ENCODE measurements around the gene CACNA2D3.

DNA sequence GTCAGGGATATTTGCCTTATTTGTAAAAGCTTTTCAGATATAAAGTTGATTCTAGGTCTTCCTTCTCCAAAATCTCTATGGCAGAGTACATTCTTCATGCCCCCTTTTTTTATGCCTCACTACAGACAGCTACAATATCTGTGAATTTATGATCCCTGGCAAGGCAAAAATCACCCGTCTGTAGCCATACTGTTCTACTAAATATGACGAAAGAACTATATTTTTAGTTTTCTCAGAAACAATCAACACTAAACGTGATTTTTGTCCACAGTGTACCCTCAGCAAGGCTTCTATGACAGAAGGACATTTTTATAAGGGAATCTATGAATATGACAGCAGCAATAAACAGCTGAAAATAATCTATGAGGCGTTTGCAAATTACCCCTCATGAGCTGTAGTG, 792.8 kb downstream of the CACNA2D3 start:
- TF ChIP-seq, protein P1, sequence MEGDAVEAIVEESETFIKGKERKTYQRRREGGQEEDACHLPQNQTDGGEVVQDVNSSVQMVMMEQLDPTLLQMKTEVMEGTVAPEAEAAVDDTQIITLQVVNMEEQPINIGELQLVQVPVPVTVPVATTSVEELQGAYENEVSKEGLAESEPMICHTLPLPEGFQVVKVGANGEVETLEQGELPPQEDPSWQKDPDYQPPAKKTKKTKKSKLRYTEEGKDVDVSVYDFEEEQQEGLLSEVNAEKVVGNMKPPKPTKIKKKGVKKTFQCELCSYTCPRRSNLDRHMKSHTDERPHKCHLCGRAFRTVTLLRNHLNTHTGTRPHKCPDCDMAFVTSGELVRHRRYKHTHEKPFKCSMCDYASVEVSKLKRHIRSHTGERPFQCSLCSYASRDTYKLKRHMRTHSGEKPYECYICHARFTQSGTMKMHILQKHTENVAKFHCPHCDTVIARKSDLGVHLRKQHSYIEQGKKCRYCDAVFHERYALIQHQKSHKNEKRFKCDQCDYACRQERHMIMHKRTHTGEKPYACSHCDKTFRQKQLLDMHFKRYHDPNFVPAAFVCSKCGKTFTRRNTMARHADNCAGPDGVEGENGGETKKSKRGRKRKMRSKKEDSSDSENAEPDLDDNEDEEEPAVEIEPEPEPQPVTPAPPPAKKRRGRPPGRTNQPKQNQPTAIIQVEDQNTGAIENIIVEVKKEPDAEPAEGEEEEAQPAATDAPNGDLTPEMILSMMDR (IDR thresholded peaks at IDR 0.05): no peak
- TF ChIP-seq EZH2phosphoT487 (IDR thresholded peaks at IDR 0.05): no peak
- TF ChIP-seq EZH2 (IDR thresholded peaks at IDR 0.05): no peak
